ENCODE data around the gene ACAP2. TPM values are rescaled to one million over a fixed set of nuclear protein-coding genes. Genes with fewer than 3 reads are reported as not detected.

Gene ACAP2
- total and polyA plus RNA-seq, 2 experiments from 2014 or later, result 45.6 to 104 TPM

GRCh38 chr3:195440379-195440778 lies 2.4 kb downstream of the ACAP2 start (continued):
- TF ChIP-seq ZNF462 (CRISPR knock-in tag; IDR thresholded peaks at IDR 0.05) (no peak), EZH2 (IDR thresholded peaks at IDR 0.05; ENCODE audit: low read depth, unreplicated experiment) (no peak), EZH2phosphoT487 (IDR thresholded peaks at IDR 0.05; ENCODE audit: unreplicated experiment) (no peak), CREB1 (CRISPR knock-in tag; IDR thresholded peaks at IDR 0.05; ENCODE audit: low read depth) (no peak)
- TF ChIP-seq, protein P1, sequence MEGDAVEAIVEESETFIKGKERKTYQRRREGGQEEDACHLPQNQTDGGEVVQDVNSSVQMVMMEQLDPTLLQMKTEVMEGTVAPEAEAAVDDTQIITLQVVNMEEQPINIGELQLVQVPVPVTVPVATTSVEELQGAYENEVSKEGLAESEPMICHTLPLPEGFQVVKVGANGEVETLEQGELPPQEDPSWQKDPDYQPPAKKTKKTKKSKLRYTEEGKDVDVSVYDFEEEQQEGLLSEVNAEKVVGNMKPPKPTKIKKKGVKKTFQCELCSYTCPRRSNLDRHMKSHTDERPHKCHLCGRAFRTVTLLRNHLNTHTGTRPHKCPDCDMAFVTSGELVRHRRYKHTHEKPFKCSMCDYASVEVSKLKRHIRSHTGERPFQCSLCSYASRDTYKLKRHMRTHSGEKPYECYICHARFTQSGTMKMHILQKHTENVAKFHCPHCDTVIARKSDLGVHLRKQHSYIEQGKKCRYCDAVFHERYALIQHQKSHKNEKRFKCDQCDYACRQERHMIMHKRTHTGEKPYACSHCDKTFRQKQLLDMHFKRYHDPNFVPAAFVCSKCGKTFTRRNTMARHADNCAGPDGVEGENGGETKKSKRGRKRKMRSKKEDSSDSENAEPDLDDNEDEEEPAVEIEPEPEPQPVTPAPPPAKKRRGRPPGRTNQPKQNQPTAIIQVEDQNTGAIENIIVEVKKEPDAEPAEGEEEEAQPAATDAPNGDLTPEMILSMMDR (conservative IDR thresholded peaks at IDR 0.05; ENCODE audit: low read depth in 2 of 2), result no peak

GRCh38 chr3:195438371-195438770 lies 4.4 kb downstream of the ACAP2 start:
- Histone ChIP-seq H3K27ac (ENCODE audit: low read depth) (no peak overlapping the region), H3K79me2 (replicated peaks; ENCODE audit: insufficient read depth) (peaks cover 82% of the 10 kb centered on the region), H4K20me1 (replicated peaks; ENCODE audit: insufficient read depth) (peaks cover 22% of the 10 kb centered on the region; the same call in 1 of the 2 replicates), H3K4me3 (no peak overlapping the region), H3K4me2 (no peak overlapping the region), H3K4me1 (ENCODE audit: insufficient read depth) (peaks cover 16% of the 10 kb centered on the region), H3K27me3 (ENCODE audit: insufficient read depth) (no peaks in the 10 kb centered on the region), H3K36me3 (ENCODE audit: insufficient read depth) (no peaks in the 10 kb centered on the region), H3F3A (replicated peaks; ENCODE audit: low read depth) (no peaks in the 10 kb centered on the region), H2AFZ (no peak overlapping the region), H3K9me2 (ENCODE audit: insufficient read depth) (no peaks in the 10 kb centered on the region)
- Mint-ChIP-seq H3K27me3 (ENCODE audit: insufficient read depth, low read depth, poor library complexity) (peaks cover 5% of the 10 kb centered on the region), H3K9me3 (no peaks in the 10 kb centered on the region), H3K4me3 (no peak overlapping the region), H3K27ac (no peak overlapping the region), H3K36me3 (ENCODE audit: low read depth) (no peaks in the 10 kb centered on the region), H3K4me1 (peaks cover 22% of the 10 kb centered on the region)
- DNase-seq (ENCODE audit: low spot score), result no peak
- no peak for ATAC-seq
- TF ChIP-seq EZH2phosphoT487 (IDR thresholded peaks at IDR 0.05; ENCODE audit: unreplicated experiment), result no peak
- no peak for TF ChIP-seq NANOG (IDR thresholded peaks at IDR 0.05; ENCODE audit: borderline replicate concordance)
- no peak for TF ChIP-seq ZNF114 (CRISPR knock-in tag; IDR thresholded peaks at IDR 0.05)
- TF ChIP-seq, protein P2, sequence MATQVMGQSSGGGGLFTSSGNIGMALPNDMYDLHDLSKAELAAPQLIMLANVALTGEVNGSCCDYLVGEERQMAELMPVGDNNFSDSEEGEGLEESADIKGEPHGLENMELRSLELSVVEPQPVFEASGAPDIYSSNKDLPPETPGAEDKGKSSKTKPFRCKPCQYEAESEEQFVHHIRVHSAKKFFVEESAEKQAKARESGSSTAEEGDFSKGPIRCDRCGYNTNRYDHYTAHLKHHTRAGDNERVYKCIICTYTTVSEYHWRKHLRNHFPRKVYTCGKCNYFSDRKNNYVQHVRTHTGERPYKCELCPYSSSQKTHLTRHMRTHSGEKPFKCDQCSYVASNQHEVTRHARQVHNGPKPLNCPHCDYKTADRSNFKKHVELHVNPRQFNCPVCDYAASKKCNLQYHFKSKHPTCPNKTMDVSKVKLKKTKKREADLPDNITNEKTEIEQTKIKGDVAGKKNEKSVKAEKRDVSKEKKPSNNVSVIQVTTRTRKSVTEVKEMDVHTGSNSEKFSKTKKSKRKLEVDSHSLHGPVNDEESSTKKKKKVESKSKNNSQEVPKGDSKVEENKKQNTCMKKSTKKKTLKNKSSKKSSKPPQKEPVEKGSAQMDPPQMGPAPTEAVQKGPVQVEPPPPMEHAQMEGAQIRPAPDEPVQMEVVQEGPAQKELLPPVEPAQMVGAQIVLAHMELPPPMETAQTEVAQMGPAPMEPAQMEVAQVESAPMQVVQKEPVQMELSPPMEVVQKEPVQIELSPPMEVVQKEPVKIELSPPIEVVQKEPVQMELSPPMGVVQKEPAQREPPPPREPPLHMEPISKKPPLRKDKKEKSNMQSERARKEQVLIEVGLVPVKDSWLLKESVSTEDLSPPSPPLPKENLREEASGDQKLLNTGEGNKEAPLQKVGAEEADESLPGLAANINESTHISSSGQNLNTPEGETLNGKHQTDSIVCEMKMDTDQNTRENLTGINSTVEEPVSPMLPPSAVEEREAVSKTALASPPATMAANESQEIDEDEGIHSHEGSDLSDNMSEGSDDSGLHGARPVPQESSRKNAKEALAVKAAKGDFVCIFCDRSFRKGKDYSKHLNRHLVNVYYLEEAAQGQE (IDR thresholded peaks at IDR 0.05; ENCODE audit: unreplicated experiment), result no peak
- no peak for TF ChIP-seq STAT1 (IDR thresholded peaks at IDR 0.05; ENCODE audit: unreplicated experiment)
- no peak for TF ChIP-seq JUNB (IDR thresholded peaks at IDR 0.05; ENCODE audit: unreplicated experiment)
- TF ChIP-seq POLR2AphosphoS5 (IDR thresholded peaks at IDR 0.05; ENCODE audit: low read depth), result no peak
